GM19395 (cell line): ENCODE measurements around the gene PTGR3.

ENCODE experiments used
- ATAC-seq: cut with Tn5 transposase; IDR thresholded peaks from one replicate; pipeline ENCODE4 v1.9.1; 2021; ENCODE audit warnings: mild to moderate bottlenecking, moderate library complexity; ENCODE audit not compliant: unreplicated experiment

PTGR3 gene

DNA sequence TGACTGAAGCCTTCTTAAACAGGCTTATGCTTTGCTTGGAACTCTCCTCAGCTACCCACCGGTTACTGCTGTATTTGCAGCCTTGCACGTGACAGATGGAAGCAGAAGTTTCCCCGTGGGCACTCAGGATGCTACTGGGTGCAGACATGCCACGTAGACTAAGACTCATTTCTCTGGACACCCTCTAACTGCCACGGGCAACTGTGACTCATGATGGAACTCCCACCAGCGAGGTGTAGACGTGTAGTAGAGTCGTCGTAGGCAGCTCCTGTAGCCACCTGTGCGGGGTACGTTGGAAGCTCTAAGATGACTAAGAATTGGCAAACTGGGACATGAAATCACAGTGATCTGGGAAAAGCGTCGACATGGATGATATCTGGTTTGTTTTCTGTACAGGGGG is 29.2 kb upstream of the PTGR3 start:
- ATAC-seq = no peak

DNA sequence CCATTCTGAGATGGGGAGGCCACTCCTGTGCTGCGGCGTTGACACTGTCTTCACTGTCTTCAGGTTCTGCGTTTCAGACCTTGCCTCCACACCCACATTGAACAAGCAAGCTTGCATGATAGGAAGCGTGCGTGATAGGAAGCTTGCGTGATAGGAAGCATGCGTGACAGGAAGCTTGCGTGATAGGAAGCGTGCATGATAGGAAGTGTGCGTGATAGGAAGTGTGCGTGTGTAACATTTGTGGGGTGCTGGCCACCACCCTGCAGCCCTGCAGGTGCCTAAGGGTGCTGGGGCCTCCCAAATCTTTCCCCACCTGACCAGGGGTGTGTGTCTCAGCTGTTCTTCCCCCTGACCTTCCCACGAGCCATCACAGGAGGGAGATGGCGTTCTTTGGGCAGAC is 27.0 kb upstream of the PTGR3 start:
- ATAC-seq = no peak

DNA sequence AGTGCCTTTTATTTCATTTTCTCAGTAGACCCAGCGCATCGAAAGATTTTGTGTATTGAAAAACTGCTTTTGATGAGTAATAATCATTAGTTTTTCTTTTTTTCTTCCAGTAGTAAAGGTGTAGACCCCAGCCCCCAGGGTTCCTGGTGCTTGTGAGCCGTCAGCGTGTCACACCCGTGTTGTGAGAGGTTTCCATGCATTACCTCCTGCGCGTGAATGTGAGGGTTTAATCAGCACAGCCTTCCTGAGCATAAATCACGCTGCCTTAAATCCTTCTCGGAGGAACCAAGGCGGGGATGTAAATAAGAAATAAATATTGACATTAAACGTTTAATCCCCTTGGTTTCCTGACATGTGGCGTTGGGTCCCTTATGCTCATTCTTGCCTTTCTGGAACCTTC is 26.0 kb upstream of the PTGR3 start:
- no peak for ATAC-seq

DNA sequence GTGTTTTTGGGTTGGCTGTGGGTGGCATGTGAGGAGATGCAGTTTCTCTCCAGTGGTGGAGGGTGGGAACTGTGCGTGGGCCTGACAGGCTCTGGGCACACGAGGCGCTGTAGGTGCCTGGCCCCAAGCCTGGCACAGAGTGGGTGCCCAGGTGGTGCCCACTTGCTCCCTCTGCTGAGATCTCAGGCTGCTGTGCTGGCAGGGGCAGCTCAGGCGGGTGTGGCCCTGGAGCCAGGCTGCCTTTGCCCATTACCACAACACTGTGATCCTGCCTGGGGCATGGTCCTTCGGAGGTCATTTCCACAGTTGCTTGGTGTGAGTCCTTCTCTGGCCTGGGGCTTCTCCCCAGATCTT is 22.1 kb upstream of the PTGR3 start:
- ATAC-seq = no peak

DNA sequence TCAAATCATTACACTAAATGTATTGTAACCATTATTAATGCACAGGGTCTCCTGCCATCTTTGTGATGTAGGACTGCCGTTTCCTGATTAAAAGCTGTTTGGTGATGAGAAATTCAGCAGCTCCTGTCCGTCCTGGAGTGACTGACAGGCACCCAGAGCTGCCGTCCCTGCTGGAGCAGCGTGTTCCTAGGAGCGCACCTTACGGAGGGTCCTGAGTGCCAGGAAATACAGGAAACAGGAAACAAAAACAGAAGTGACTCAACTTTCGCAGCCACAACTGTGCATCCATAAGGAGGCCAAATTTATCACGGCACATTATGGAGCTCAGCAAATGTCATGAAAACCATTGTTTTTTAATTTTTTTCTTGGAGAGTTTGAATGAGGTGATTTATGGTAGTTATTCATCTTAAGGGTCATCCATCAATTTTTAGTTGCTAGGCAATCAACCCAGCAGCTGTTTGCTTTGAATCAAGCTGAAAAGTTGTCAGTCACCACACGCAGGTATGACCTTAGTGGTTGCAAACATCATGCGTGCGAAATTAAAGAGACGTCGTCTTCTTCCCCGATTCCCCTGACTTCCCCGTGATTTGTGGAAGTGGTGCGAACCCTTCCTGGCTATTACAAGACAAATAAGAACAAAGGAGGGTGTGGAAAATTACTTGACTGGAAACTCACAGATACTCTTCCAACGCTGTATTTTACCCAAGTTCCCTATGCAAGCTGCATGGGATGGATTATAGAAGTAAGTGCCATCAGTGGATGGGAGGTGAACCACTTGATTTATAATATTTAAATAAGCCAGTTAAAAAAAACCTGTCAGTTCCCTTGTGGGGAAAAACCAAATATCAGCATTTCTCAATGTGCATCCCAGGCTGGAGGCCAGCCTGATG is 21.5 kb upstream of the PTGR3 start:
- no peak for ATAC-seq

DNA sequence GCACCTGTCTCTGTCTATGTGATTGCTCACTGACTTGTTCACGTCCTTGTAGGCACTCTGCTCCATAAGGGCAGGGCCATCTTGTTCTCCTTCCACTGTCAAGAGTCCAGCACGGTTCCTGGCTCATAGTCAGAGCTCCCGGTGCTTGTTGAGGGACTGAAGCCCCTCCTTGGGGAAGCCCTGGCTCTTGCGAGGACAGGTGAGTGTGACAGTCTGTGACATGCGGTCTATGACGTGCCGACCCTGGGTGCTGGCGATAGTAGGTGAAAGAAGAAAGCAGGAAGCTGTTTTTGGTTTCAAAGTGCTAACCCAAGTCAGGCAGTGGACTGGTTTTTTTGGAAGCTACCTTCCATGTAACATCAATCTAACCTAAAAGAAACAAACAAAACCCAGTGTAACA is 20.5 kb upstream of the PTGR3 start:
- no peak for ATAC-seq

DNA sequence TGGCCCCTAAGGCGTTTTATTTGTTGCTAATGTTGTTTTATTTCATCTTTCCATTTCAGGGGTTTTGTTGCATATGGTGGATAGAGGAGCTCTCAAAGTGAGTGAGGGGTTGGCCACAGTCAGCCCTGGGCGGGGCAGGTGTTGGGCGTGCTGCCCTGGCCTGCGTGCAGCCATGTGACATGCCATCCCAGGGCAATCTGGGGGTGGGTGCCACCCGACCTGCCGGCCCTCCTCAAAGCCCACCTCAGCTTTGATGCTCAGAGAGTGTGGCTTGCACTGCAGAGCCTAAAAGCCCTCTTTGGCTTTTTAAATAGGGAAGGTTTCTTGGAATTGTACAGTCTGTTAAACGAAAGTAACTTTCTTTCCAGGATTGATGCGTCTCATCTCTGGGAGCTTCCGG is 20.0 kb upstream of the PTGR3 start:
- ATAC-seq = no peak

DNA sequence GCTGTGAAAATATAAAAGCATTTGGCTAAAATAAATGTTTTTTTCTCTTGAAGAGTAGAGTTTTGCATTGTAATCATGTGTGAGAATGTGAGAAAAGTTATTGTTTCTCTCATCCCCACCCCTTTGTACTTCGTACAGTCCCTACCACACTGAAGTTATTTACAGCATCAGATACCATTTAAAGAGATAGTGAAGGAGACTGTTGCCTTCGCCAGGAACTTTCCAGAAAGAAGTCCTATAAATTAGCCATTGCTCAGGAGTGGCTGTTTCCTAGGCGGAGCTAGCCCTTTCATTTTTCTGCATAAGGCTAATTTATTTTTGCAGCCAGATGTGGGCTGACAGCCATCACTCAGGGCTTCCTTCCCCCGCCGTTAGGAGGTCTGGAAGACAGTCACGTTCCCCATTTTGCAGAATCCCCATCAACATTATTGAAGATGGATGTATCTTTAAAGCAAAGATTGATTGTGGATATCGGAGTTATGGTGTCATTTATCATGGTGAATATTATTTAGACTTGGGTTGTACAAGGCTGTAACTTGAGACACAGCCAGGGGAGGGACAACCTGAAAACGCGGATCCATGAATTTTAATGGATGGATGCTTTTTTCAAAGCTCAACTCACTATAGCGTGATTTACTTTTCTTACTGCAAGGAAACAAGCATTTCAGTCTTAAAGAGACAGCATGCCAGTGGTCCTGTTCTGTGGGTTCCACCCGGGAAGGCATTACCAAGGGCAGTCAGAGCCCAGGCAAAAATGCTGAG is 18.8 kb upstream of the PTGR3 start:
- ATAC-seq = no peak

DNA sequence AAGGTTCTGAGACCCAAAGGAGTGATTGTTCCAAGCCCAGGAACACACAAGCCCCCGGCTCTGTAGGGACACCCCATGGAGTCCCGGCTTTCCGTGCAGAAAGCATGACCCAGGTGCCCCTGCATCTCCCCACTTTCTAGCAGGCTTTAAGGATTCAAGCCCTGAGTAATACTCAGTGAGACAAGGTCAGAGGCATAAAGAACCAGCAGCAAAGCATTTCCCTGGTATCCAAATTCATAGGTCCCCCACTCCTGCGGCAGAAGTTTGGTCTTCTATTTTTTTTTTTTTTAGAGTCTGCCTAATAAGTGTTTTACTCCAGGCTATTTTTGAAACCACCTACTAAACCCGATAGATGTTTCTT is 18.0 kb upstream of the PTGR3 start:
- ATAC-seq = no peak

DNA sequence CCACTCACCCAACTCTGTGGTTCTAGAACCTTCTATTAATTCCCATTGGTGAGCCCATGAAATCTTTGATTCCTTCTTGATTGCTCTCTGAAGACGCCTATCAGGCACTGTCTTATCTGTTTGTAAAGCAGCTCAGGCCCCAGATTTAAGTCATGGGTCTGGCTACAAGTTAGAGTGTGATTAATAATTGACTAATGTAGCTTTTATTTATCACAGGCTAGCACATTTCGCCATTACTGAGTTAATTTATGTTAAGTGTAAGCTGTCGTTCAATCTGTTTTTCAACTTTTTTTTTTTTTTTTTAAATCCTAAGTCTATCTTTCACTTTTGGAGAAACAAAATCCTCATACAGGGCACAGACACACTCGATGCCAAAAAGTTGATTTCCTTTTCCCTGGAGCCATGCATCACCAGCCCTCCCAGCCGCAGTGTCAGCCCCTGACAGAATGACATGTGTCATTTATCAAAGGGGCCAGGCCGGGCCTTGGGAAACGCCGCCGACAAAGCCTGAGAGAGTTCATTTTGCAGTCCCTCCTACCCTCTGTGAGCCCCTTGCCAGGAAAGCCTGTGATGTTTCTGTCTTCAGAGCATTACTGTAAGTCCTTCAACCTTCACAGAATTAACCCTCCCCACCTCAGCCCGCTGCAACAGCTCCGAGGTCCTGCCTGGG is 17.5 kb upstream of the PTGR3 start:
- ATAC-seq = no peak

DNA sequence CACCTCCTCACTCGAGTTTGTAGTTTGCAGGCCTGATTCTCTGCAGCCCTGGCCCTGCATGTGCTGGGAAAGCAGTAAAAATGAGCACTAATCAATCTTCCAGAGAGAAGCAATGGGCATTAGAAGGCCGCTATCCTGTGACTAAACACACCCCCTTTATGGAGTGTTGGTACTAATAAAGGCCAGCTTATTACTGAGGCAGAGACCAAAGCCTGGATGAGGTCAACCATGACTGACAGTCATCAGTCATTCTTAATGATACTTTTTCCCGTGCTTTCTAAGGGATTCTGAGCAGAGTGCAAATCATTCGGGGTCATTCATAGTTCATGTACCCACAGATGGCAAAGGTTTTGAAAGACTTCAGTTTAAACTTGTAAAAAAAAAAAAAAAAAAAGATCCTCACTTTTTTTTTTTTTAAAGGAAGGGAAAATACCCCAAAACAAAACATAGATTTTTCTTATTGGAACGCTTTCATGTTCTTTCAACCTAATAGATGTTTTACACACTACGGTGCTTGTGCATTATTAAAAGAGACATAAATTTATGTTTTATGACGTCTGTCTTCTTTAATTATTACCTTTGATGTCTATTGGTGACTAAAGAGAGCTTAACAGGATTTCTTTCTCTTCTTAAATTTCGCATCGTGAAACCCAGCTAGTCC is 14.9 kb upstream of the PTGR3 start:
- ATAC-seq = no peak

DNA sequence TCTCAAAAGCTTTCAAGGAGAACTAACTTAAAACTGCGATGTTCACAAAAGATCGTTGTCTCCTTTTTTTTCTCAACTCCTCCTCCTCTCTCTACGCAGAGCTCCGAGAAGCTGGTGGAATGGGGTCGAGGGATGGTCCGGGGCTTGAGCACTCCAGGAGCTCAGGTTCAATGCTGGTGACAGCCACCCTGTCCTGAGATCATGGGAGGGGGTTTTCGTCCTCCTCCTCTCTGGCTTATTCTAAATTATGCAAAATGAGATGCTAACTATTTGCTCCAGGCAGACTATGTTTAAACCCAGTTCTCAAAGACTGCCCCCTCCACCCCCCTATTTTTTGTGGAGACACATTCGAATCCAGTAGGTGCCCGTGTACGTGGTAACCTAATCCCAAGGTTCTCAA is 13.5 kb upstream of the PTGR3 start:
- ATAC-seq = no peak

DNA sequence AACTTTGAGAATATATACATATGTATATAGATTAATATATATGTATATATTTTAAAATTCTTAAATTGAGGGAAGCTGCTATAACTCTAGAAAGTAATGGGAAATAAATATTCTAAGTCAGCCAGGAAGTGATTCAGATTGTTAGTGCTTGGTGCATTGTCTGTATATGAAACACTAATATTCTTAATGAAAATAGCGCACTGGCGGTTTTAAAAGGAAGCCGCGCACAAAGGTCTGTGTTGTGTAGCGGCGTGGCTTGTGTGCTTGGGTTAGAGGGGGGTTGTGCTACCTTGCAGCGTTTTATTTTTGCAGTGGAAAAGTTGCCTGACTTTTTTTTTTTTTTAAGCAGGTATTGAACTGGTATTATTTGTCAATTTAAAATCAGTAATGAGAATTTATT is 13.0 kb upstream of the PTGR3 start:
- ATAC-seq = no peak

DNA sequence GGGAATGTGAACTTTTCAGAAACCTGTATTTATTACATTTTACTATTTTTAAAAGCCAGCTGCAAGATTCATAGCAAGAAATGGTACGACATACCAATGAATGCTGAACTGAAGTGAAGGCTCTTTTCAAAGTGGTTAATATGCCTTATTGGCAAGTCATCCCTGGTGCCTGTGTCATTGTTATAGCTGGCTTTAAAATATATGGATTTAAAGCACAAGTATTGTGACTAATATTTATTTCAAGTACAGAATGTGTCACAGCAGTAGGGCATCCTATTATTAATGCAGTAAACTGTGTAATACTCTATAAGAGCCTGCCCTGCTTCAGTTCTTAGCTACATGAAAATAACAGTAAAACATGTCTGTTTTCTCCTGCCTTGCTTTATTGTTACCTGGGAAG is 12.5 kb upstream of the PTGR3 start:
- ATAC-seq = no peak

DNA sequence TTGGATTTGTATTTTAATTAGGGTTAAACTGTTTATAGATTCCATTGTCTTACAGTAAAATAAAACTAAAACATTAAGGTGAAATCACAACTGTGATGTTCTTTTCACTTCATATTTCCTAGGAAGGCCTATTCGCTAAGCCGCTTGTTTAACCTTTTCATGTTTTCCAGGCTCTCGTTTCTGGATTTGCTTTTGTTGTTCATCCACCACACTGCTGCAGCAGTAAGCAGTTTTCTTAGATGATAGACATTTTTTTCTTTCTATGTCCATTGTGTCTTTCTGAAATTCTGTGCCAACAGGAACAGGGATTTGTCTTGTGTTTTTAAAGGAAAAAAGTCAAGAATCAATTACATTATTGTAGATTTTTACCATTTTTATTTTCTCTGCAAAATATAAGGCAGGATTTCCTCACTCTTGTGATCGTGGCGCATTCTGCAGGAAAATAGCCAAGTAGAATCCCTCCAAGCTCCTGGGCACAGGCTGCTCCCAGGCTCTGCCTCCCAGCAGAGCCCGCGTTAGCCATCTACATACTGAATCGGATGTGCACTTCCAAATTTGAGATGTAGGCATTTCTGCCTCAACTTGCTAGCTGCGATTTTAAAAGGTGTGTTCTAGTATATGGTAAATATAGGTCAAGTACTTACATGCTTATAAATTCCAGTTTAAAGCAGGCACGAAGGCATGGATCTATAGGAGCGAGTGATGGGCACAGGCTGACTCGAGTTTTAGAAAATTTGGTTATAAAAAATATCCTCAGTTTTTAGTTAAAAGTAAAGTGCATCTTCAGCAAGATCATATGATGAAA is 11.8 kb upstream of the PTGR3 start:
- ATAC-seq = no peak

DNA sequence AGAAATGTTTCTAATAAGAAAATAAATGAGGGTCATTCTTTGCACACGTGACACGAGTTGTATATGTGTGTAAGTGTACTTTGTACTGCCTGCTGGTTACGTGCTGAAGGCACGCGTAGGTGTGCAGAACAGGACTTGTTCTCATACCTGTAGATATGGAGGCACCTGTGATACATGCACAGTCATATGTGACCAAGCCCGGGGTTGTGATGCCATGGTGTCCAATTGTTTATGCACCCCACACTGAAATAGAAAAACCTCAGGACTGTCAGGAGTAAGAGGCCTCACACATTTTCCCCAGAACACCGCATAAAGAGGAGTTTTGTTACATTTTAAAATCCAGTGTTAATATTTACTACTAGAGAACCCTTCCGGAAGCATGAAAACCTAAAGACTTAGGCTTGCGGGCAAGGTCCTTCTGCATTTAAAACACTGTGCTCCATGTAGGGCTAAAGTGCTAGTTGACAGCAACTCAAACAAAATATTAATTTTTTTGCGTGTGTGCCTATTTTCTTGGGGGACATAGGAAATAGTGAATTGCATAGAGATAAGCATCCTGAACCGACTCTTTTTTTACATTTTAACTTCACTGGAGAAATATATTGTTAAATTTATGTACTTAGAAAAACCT is 10.9 kb upstream of the PTGR3 start:
- no peak for ATAC-seq

DNA sequence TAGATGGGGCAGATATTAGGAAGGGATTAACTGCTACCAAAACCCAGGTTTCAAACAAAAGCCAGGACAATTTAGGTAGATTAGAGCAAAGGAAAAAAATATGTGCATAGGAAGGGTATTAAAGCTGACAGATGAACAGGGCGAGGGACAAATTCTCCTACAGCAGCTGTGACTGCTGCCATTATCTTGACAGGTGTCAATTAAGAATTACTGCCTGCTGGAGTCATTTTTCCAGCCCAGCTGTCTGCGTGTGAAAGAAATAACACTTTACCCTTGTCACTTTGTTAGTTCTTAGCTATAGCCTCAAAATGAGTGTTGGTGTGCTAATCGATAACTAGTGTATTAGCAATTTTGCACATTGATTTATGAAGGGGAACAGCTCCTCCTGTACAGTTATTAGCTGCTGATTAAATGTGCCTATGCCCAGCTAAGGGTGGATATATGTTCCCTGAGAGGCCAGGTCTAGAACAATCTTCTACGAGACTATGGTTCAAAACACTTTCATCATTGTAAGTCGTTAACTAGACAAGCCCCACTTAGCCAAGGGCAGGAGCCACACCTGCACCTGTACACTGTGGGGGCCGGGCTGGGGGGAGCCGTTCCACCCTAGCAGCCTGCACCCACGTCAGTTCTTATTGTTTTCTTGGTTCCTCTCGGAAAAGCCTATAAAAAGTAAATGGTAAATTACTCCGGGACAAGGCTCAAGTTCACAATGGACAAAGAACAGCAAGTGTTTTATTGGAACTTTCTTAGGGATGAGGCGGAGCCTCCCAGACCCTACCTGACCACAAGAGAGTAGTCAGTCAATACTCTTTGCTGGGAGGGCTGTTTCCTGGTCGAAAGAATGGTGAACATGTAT is 9.4 kb upstream of the PTGR3 start:
- no peak for ATAC-seq

DNA sequence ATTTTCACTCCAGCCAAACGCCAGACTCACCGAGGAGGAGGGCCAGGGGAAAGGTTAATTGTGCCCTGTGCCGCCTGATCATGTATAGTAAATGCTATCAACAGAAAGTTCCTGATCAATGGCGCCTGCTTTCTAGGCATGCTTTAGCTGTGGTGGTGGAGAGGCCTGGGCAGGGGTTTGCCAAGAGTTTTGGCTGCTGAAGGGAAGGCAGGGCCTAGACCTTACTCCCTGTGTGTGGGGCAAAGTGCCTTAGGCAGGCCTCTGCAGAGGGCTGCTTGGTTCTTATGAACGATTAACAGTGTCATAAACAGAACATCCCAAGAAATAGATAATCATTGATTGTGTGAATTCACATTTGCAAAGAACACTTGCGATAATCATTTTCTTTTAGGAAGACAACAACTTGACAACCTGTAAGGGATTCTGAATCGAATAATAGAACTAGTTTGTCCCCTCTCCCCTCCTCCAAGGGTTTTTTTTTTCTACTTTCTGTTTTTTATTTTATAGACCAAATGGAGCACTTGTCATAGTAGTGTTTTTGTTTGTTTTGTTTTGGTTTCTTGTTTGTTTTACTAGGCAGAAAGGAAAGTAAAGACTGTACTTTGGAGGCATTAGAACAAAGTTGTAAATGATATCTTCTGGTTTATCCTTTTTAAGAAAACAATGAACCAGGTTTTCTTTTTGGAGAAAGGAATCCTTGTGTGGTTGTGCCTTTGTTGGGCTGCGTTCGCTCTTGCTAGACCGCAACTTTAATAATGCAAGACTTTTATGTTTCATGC is 8.2 kb upstream of the PTGR3 start:
- no peak for ATAC-seq
